ENCODE results near the gene ELK4. TPM values are rescaled to one million over a fixed set of nuclear protein-coding genes. Genes with fewer than 3 reads are reported as not detected.

The ELK4 gene
- total and polyA plus RNA-seq, 2 experiments from 2014 or later = 5.1 to 19.7 TPM

- Histone ChIP-seq H3K36me3 (ENCODE audit: insufficient read depth) (peaks cover 52% of the 10 kb centered on the region), H3F3A (replicated peaks; ENCODE audit: low read depth) (no peaks in the 10 kb centered on the region), H3K79me2 (replicated peaks; ENCODE audit: insufficient read depth) (peaks cover 25% of the 10 kb centered on the region), H4K20me1 (replicated peaks; ENCODE audit: insufficient read depth) (peaks cover 35% of the 10 kb centered on the region), H3K4me1 (ENCODE audit: insufficient read depth) (no peaks in the 10 kb centered on the region), H2AFZ (no peak overlapping the region), H3K27me3 (ENCODE audit: insufficient read depth) (no peaks in the 10 kb centered on the region), H3K4me2 (no peak overlapping the region), H3K4me3 (no peak overlapping the region), H3K27ac (ENCODE audit: low read depth) (no peak overlapping the region; the same call in 1 of the 2 replicates), H3K9me2 (ENCODE audit: insufficient read depth) (no peaks in the 10 kb centered on the region)
- TF ChIP-seq REST (IDR thresholded peaks at IDR 0.05; ENCODE audit: unreplicated experiment) (no peak), CREB1 (CRISPR knock-in tag; IDR thresholded peaks at IDR 0.05; ENCODE audit: low read depth) (no peak), STAT1 (IDR thresholded peaks at IDR 0.05; ENCODE audit: unreplicated experiment) (no peak), ZNF462 (CRISPR knock-in tag; IDR thresholded peaks at IDR 0.05) (no peak), JUNB (IDR thresholded peaks at IDR 0.05; ENCODE audit: unreplicated experiment) (no peak), EZH2phosphoT487 (IDR thresholded peaks at IDR 0.05; ENCODE audit: unreplicated experiment) (no peak), CTCF (conservative IDR thresholded peaks at IDR 0.05; ENCODE audit: low read depth in 2 of 2) (no peak), NANOG (IDR thresholded peaks at IDR 0.05; ENCODE audit: borderline replicate concordance) (no peak), POLR2AphosphoS5 (IDR thresholded peaks at IDR 0.05; ENCODE audit: low read depth) (no peak), EZH2 (IDR thresholded peaks at IDR 0.05; ENCODE audit: low read depth, unreplicated experiment) (no peak), ZNF331 (CRISPR knock-in tag; IDR thresholded peaks at IDR 0.05; ENCODE audit: low read depth) (no peak), ZNF114 (CRISPR knock-in tag; IDR thresholded peaks at IDR 0.05) (no peak), ETS1 (IDR thresholded peaks at IDR 0.05) (no peak)
- ATAC-seq (no peak), DNase-seq (ENCODE audit: low spot score) (no peak)
- Mint-ChIP-seq H3K27me3 (ENCODE audit: insufficient read depth, low read depth, poor library complexity) (no peaks in the 10 kb centered on the region), H3K4me3 (no peak overlapping the region), H3K36me3 (ENCODE audit: low read depth) (peaks cover 62% of the 10 kb centered on the region), H3K4me1 (no peaks in the 10 kb centered on the region), H3K27ac (no peak overlapping the region), H3K9me3 (no peaks in the 10 kb centered on the region)
These were observed 15.1 kb downstream of the ELK4 start for GRCh38 chr1:205616563-205617293.

Data from GM23338 (cell line).